Lung microvascular endothelial cell (primary cell): Measurements from ENCODE around the gene SMARCD3. TPM values are rescaled to one million over a fixed set of nuclear protein-coding genes. Genes with fewer than 3 reads are reported as not detected.
A peak's percentile ranks its signal among the peaks of the same experiment; 100 is the strongest.

Source experiments
- DNase-seq, 2 donors: peaks; one replicate each; pipeline versions ENCODE4 v3.0.0 to v3.0.0-alpha.2; 2010; ENCODE audit warnings: low read depth in 2 of 2
- total RNA-seq: library from RNA; depleted of rRNA; stranded (reverse); fragments of >200 nt; gene quantifications from 2 replicates; pipeline ENCODE4 v1.2.1, GENCODE V29; 2014

The SMARCD3 gene
- total RNA-seq = 0.79 and 2.0 TPM in 2 replicates

DNA sequence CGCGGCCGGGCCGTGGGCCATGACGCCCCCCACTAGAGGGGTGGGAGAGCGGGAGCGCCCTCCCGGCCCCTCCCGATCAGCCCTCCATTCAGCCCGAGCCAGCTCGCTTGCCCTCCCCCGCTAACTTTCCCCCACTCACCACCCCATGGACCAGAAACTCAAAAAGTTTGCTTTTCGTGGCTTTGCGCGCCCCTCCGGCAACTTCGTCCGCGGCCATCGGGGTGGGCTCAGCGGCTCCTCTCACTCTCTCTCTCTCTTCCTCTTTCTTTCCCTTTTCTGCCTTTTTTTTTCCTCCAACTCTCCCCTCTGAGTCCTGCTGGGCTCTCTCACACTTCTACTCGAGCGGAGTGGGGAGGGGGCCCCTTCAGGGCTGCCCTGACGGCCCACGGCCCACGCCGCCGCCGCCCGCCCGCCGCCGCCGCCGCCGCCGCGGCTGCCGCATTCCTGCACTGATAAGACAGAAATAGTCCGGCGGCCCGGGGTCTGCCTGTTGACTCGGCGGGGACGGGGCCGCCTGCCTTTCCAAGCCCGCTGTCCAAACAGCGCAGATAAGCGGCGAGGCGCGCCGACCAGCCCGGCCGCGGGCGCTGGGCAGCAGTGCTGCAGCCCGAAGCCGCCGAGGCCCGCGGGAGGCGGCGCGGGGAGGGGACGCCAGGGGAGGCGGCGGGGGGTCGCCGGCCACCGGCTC, at the start of gene SMARCD3:
Gene SMARCD3, minus strand, starts transcription at position 349 of the 688 bp plus-strand sequence. Its CDS starts 132 bp downstream, at position 217.
- DNase-seq = peak; percentile 51 to 61

DNA sequence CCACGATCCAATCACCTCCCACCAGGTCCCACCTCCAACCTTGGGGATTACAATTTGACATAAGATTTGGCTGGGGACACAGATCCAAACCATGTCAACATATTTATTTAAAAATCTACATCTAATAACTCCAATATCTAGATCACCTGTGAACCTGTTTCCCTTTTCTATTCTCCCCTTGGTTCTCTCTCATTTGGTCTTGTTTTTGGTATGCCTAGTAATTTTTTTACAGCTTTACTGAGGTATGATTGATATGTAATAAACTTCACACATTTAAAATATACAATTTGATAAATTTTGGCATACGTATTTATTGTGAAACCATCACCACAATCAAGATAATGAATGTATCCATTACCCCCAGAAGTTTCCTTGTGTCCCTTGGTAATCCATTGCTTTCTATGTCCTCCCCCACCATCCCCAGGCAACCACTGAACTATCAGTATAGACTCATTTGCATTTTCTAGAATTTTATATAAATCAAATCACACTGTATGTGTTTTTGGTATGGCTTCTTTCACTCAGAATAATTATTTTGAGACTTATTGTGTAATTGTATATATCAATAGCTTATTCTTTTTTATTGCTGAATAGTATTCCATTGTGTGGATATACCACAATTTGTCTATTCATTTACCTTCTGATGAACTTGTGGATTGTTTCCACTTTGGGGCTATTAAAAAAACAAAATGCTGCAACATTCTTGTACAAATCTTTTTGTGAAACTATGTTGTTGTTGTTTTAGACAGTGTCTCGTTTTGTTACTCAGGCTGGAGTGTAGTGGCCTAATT, 47.9 kb upstream of the SMARCD3 start:
- DNase-seq = no peak

DNA sequence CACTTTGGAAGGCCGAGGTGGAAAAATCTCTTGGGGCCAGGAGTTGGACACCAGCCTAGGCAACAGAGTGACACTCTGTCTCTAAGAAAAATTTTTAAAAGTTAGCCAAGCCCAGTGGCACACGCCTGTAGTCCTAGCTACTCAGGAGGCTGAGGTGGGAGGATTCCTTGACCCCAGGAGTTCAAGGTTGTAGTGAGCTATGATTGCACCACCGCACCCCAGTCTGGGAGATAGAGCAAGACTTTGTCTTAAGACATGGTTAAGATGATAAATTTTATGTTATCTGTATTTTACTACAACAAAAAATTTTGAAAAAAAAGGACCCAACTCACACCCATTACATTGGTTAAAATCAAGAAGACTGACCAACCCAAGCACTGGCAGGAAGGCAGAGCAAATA, 44.4 kb upstream of the SMARCD3 start:
- no peak for DNase-seq

DNA sequence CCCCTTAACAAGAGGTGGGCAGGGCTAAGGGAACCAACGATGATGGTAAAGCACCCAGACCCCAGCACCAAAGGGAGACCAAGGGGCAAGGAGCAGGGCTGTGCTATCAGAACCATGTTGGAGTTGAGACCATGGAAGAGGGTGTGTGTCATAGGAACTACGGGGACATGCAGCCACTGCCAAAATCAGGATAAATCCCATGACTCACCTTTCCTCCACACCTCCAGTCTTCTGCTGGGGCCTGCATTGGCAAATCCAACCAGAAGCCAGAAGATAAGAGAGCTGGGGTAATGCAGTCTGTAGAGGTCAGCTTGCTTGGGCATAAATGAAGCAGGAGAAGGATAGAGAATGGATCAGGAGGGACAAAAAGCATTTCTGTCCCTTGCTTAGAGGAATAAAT, 42.7 kb upstream of the SMARCD3 start:
- DNase-seq = no peak

DNA sequence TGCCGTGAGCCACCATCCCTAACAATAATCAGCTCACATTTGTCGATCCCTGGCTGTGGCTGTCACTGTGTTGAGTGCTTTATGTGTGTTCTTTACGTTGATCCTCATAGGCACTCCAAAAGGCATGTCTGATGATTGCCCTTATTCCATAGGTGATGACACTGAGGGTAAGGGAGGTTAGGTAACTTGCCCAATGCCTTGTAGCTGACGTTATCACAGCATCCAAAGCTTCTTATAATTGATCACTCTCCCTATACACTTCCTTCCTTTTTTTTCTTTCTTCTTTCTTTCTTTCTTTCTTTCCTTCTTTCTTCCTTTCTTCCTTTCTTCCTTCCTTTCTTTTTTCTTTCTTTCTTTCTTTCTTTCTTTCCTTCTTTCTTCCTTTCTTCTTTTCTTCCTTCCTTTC, 41.9 kb upstream of the SMARCD3 start:
- no peak for DNase-seq

DNA sequence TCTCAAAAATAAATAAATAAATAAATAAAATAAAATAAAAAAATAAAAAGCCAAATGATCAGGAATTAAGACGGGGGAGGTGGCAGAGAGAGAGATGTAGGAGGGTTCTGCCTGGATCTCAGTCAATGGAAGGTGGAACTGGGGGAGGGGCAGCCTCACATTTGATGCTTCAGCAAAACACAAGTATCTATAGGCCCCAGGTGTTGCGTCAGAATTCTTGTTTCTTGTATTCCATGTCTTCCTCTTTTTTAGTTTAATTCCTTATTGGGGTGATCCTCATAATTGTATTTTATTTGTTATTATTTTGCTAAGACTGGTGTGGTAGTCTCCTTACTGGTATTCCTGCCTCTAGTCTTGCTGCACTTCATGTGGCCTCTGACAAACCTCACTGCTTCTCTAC, 41.4 kb upstream of the SMARCD3 start:
- DNase-seq = no peak

DNA sequence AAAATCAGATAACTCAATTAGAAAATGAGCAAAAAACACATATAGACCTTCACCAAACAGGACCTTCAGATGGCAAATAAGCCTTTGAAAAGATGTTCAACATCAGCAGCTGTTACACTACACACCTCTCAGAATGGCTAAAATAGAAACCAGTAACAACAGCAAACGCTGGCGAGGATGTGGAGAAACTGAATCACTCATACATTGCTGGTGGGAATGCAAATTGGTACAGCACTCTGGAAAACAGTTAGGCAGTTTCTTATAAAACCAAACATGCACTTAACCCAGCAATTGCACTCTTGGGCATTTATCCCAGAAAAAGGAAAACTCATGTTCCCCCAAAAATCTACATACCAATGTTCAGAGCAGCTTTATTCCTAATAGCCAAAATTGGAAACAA, 37.7 kb upstream of the SMARCD3 start:
- peak in 1 of 2 donors; percentile 10 for DNase-seq

DNA sequence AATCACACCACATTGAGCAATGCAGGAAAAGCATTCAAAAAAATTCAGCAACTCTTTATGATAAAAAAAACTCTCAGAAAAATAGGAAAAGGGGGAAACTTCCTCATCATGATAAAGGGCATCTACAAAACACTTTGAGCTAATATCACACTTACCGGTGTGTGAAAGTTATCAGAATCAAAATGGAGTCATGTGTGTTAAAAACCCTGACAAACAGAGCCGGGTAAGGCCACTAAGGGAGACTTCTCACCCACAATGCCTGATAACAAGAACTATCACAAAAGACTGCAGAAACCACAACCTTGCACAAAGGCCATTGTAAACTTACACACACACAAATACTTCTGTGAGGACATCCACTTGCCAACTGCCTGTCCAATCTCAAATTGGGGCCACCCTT, 34.8 kb upstream of the SMARCD3 start:
- no peak for DNase-seq

DNA sequence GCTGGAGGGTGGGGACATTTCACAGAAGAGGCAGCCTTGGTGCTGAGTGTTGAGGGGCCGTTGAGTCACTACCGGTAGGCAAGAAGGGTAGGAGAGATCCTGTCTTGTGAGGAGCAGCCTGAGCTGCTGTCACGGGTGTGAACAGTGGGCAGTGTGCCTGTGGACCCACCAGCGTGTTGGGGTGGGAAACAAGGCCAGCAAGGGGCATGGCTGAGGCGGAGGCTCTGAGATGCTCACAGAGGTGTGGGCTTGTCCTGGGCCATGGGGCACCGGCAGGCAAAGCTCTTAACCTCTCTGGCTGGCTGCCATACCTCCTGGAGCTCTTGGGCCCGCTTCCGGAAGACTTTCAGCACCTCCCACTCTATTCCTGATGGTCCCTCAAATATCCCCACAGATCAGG, 33.6 kb upstream of the SMARCD3 start:
- DNase-seq = no peak

DNA sequence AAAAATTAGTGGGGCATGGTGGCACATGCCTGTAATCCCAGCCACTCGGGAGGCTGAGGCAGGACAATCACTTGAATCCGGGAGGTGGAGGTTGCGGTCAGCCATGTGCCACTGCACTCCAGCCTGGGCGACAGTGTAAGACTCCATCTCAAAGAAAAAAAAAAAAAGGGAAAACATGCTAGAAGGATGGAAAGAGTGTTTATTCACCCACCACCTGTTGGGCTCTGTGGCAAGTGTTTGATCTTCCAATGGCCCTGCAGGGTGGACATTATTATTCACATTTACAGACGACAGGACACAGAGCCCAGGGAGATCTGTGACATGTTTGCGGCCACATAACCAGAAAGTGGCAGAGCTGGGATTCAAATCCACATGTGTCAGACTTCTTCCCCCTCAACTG, 33.2 kb upstream of the SMARCD3 start:
- no peak for DNase-seq

DNA sequence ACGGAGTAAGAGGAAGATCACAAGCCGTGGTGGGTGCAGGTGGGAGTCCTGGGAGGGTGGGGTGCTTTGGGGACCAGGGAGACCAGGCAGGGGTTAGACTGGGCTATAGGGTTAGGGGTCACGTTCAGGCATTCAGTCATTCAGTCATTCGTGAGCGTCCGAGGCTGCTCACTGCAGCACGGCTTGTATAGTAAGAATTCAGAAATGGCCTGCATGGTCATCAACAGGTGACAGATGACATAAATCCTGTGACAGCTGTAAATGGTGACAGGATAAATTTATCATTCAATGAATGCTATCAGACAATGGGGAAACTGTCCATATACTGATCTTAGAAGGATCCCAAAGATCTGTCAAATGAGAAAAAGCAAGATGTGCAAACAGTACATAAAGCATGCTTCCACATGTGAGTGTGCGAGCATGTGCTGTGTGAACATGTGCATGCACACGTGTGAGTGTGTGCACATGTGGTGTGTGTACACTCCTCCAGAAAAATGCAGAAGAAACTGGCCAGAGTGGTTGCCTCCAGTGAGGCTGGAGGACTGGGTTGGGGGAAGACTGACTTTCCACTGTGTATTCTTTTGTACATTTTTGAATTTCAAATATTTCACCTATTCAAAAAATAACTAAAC, 32.0 kb upstream of the SMARCD3 start:
- no peak for DNase-seq

DNA sequence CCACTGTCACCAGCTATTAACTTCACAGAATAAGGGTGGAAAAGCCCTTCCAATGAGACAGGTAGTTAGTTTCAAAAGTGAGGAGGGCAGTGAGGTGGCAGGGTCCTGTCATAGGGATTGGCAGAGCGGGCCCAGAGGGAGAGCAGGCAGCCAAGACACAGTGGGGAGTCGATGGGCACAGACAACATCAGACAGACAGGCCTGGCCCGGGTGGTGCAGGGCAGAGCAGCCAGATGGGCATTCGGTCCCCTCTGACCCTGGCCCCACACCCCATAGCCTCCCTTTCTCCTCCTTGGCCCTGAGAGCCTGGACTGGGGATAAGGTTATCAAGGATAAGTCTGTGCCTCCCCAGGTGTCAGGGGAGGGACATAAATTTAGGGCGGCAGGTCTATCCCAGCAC, 31.4 kb upstream of the SMARCD3 start:
- no peak for DNase-seq

DNA sequence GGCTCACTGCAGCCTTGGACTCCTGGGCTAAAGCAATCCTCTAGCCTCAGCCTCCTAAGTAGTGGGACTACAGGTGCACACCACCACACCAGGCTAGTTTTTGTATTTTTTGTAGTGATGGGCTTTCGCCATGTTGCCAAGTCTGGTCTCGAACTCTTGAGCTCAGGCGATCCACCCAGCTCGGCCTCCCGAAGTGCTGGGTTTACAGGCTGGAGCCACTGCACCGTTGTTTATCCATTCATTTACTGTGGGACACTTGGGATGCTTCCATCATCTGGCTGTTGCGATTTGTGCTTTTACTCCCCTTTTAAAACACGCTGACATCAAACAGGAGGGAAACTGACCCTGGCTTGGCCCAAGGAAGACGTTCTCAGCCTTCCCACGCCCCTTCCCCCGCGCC, 30.5 kb upstream of the SMARCD3 start:
- DNase-seq = no peak

DNA sequence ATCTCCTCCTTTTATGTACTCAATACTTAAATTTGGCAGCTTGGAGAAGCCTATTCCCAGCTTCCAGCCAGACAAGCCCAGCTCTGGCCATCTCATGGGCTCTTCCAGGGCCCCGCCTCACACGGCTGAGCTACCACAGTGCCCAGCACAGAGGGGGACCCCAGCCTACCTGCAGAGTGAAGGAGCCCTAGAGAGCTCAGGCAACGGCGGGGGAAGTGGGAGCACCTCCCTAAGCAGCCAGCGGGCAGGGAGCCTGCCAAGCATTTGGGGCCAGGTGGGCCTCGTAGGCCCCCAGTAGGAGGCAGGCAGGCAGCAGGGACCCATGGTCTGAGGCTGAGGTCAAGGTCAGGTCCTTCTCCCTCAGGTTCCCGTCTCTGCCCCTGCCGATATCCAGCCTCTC, 29.1 kb upstream of the SMARCD3 start:
- DNase-seq = no peak

DNA sequence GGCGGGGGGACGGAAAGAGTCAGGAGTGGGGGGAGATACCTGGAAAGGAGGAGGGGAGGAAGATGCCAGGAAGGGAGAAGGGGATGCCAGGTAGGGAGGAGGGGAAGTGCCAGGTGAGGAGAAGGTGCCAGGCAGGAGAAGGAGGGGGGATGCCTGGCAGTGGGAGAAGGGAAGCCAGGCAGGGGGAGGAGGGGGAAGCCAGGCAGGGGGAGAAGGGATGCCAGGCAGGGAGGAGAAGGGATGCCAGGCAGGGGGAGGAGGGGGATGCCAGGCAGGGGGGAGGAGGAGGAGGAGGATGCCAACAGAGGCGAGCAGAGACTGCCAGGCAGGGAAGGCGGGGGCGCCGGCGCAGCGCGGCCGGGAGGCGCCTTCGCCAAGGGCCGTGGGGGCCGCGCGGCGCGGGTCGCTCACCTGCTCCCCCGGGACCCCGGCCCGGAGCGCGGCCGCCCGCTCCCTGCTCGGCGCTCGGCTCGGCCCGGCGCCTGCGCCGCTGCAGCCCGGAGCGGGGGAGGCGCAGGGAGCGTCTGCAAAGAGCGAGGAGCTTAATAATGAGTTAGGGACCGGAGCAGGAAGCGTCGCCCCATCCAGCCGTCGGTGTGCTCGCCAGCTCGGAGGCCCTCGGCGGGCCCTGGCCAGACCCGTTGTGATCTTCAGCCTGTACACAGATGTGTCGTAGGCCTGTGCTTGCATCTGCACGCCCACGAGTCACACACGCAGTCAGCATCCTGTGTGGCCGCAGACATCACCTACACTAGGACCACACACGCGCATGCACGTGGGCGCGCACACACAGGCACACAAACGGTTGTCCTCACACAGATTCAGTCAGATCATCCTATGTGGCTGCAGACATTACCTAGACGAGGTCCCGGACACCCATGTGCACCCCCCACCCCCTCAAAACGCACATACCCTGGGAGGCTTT, 28.4 kb upstream of the SMARCD3 start:
- peak; percentile 47 to 63 for DNase-seq

DNA sequence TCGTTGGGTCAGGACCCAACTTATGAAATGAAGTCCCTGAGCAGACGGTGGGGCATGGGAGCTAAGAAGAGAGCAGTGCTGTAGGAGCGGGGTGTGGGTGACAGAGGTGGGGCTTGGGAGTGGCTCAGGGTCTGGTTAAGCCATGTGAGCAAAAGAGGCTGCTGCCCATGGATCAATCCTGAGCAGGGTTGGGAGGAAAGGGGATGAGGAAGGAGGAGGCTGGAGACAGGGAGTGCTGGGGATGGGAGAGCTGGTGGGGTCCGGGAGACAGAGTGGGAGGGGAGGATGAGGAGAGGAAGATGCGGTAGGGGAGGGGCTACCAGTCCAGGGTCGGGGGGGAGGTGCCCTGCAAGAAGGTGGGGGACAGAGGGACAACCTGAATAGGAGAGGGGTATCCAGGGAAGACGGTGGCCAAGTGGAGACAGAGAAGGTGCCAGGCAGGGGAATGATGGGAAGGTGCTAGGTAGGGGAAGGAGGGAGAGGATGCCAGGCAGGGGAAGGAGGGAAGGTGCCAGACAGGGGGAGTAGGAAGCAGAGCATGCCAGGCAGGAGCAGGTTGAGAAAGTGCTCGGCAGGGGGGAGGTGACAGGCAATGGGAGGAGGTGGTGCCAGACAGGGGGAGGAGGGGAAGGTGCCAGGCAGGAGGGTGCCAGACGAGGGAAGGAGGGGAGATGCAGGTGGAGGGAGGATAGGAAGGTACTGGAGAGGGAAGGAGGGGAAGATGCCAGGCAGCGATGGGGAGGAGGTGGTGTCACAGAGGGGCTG, 27.5 kb upstream of the SMARCD3 start:
- DNase-seq = no peak

DNA sequence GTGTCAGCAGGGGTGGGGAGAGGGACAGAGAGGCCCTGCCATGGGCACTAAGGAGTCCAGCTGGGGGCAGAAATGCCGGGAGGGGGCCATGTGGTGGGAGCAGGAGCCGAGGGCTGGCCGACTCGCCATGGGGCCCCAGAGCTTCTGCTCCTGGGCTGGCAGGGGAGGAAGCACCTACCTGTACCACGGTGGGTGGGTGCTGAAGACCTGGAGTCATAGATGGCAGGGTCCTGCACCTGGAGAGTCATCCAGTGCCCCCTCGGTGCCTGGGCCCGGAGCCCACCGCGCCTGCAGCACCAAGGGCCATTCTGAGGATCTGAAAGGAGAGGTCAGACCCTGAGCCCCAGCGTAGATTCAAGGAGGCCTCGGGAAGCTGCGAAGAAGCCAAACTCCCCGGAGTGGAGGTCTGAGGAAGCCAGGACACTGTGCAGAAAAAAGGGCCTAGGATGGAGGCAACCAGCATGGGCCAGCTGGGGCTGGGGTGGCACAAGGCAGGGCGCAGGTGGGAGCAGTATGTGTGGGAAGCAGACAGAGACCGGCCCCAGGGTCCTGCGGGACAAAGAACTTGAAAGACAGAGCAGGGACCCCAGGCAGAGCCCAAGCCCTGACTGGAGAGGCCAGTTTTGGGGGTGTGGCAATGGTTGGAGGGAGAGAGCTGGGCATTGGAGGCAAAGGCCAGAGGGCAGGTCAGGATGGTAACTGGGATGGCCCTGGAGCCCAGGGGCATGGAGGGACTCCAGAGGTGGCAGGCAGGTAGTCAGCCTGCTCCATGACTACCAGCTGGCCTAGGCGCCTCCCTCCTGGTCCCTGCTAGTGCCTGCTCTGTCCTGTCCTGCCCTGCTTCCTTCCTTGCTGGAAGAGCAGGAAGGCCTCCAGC, 26.7 kb upstream of the SMARCD3 start:
- DNase-seq = no peak

DNA sequence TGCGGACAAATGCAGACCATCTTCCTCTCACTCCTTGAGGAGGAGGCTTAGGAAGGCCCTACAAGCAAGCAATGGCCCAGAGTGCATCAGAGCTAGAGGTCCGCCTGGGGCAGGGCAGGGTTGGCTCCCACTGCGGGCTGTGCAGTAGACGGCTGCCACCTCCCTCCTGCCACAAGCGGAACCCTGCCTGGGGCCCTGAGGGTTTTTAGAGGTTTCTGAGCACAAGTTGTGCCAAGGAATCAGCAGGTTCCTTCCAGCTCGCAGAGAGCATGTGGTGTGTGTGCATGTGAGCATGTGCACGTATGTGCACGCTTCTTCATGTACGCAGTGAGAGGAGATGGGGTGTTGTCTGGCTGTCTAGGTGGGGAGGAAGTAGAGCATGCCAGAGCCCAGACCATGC, 25.9 kb upstream of the SMARCD3 start:
- no peak for DNase-seq

DNA sequence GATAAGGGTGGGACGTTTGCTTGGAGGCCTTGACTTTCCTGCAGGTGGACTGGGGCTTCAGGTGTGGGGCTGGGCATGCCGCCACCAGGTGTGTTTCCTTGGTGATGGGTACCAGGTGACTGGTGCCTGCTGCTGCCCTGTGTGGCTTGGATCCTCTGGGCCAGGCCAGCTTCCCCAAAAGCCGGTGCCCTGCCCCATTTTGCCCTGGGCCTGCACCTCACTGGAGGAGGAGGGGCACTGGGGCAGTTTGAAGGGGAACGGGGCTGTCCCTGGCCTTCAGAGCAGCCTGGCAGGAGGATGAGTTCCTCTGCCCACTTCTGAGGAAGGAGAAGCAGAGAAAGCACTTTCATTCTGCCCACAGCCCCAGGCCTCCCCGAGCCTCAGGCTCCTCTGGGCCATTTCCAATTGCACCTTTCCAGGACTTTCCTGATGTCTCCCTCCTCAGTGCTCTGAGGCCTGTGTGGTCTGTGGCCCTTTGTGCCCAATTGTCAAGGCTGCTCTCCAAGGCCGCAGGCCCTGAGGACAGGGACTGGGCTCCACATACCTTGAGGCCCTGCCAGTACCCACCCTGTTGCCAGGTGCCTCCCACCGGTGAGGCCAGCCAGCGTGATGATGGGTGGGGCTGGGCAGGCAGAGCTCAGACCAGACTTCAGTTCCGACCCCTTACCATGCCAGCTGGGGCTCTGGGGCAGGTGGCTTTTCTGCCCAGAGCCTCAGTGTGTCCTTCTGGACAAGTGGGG, 25.3 kb upstream of the SMARCD3 start:
- DNase-seq = no peak
